Epithelial cell of esophagus (primary cell): ENCODE measurements around the gene NMT1.

ENCODE experiments used
- DNase-seq: peaks from one replicate; pipeline ENCODE4 v3.0.0; 2010; ENCODE audit warnings: low read depth
- H3K4me3 ChIP-seq: 2 replicates; pipeline ENCODE4 v1.5.1; 2011; ENCODE audit warnings: mild to moderate bottlenecking, low read length, control low read depth
- TF ChIP-seq, protein P1 (sequence below): IDR thresholded peaks from 2 replicates; pipeline ENCODE4 v1.5.1; 2011; ENCODE audit warnings: low read depth, mild to moderate bottlenecking, low read length, control low read depth, inconsistent platforms; ENCODE audit not compliant: insufficient read depth; ENCODE audit errors: missing control alignments

Gene NMT1

DNA sequence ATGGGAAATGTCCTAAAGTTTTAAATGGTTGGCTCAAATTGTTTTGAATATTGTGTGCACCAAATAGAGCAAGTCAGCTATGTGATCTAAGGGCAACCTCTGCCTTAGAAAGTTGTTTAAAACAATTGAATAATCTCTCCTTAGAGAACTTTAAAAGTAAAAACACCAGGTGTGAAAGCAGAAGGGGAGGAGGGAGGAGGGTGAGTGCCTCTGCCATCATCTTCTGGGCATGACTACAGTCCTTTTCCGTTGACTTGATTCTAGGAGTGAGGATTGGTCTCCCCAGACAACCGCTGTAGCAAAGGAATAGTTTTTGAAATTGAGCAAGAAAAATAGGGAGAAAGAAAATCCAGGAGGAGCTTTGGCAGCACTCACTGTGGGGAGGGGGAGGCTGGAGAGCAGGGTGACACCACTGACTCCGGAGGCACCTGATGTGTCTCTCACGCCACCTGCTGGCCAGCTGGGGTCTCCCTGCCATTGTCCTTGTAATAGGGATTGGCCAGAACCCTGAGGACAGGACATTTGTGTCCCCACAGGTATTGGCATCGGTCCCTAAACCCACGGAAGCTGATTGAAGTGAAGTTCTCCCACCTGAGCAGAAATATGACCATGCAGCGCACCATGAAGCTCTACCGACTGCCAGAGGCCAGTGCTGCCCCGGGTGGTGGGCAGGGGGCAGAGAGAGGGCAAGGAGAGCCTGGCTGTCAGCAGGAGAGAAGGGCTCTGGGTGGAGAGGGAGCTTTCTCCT is 37.9 kb downstream of the NMT1 start:
- TF ChIP-seq, protein P1, sequence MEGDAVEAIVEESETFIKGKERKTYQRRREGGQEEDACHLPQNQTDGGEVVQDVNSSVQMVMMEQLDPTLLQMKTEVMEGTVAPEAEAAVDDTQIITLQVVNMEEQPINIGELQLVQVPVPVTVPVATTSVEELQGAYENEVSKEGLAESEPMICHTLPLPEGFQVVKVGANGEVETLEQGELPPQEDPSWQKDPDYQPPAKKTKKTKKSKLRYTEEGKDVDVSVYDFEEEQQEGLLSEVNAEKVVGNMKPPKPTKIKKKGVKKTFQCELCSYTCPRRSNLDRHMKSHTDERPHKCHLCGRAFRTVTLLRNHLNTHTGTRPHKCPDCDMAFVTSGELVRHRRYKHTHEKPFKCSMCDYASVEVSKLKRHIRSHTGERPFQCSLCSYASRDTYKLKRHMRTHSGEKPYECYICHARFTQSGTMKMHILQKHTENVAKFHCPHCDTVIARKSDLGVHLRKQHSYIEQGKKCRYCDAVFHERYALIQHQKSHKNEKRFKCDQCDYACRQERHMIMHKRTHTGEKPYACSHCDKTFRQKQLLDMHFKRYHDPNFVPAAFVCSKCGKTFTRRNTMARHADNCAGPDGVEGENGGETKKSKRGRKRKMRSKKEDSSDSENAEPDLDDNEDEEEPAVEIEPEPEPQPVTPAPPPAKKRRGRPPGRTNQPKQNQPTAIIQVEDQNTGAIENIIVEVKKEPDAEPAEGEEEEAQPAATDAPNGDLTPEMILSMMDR: peak; percentile 90
- H3K4me3 ChIP-seq: no peak overlapping the region
- DNase-seq: peak; percentile 84

DNA sequence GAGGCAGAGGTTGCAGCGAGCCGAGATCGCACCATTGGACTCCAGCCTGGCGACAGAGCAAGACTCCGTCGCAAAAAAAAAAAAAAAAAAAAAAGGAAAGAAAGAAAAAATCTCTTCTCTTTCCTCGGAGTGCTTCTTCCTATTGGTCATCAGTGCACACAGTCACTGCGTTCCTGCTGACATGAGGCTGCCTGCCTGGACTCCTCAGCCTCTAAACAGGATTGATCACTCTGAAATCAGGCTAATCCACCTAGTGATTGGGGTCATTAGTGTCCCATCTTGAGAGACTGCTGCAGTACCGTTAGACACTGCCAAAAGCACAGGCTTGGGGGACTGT is 40.4 kb downstream of the NMT1 start:
- TF ChIP-seq, protein P1: no peak
- DNase-seq: peak; percentile 28
- no peak overlapping the region for H3K4me3 ChIP-seq

DNA sequence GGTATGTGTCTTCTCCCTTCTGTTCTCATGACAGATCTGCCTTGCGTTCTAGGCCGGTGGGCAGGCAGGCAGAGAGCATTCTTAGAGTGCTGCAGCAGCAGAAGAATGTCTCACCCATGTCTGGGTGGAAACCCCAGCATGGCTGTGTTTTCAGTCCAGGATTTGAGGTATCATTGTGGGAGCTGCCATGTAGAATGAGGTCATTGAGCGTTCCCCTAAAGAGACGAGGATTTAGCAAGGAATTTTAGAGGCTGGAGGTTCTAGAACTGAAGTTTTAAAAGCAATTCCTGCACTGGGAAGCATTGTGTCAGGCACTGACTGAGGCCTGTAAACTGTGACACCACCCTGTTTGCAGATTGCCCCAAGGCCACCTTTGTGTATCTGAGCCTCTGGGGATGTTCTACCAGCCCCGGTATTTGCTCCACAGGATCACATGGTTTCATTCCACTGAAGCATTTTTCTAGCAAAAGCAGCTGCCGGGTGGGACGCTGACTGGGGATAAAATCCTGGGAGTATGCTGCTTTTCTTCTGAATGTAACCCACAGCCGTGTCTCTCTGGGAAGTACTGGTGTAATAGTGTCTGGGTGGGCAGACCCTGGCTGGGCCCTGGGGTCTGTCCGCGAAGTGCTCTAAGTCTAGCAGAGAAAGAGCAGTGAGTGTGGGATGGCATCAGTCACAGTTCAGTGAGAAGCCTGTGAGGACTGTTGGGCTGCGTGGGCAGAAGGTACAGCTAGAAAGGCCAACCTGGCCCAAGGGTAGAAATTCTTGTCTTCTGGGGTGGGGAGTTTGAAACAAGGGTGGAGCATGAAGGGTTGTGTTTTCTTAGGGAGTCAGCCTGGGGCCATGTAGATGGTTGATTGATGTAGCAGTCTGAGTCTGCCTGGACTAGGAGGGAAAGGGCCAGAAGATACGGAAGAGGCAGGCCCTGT is 41.0 kb downstream of the NMT1 start:
- DNase-seq: peak; percentile 59

DNA sequence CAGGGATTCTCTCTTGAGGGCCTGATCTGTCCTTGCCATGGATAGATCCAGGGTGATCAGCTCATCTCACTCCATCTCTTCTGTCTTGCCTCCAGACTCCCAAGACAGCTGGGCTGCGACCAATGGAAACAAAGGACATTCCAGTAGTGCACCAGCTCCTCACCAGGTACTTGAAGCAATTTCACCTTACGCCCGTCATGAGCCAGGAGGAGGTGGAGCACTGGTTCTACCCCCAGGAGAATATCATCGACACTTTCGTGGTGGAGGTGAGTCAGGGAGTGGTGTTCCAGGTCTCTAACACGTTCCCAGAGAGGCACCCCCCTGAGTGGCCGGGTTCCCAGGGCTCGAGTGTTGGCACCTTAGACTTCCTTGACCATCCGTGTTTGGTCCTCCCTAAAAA is 41.7 kb downstream of the NMT1 start:
- no peak overlapping the region for H3K4me3 ChIP-seq
- TF ChIP-seq, protein P1: no peak
- no peak for DNase-seq

More for the DNA sequence above, 41.0 kb downstream of the NMT1 start:
- TF ChIP-seq, protein P1: no peak
- H3K4me3 ChIP-seq: no peak overlapping the region

DNA sequence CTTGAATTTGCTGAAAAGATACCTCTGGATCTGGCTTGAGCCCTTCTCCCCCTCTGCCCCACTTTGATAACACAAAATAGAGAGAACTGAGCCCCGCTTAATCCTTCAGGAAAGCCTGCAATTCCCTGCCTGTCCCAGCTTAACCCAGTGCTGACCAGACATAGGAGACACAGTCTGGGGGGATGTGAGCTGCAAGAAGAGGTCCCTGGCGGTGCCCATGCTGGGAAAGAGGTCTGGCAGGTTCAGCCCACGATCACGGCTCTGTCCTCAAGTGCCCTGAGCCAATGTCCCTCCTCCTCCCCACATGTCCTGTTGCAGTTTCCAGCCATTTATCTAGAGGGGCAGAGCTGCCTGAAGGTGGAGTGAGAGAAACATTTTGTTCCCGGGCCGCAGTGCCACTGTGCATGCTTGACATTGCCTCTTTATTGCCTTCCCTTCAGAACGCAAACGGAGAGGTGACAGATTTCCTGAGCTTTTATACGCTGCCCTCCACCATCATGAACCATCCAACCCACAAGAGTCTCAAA is 42.2 kb downstream of the NMT1 start:
- TF ChIP-seq, protein P1: no peak
- DNase-seq: no peak

DNA sequence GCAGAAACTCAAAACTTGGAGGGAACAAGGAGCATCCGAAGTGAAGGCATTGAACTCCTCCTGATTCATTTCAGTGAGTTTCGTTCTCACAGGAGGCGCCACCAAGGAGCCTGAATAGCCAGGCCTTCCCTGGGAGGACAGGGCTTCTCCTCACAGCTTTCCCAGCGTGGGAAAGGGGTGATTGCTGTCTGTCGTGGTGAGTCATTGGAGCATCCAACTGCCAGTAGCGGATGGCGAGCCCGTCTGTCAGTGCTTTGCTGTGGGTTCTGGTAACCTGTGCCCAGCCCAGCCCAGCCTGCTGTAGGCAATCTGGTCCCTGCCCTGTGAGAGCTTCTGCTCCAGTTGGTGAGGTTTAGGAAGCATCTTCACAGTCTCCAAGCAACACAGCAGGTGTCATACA is 42.9 kb downstream of the NMT1 start:
- TF ChIP-seq, protein P1: no peak
- no peak for DNase-seq
- no peak overlapping the region for H3K4me3 ChIP-seq

More for the DNA sequence above, 42.2 kb downstream of the NMT1 start:
- H3K4me3 ChIP-seq: no peak overlapping the region
